Measurements from ENCODE around the gene RASGEF1B. TPM values are rescaled to one million over a fixed set of nuclear protein-coding genes. Genes with fewer than 3 reads are reported as not detected.

Gene RASGEF1B
- total RNA-seq, 4 donors from 2014 or later = 14.1 to 31.0 (median 26.2) TPM

- Histone ChIP-seq H3K36me3 (peaks cover 0 to 70% (median 14%) of the 10 kb centered on the region in 4 donors), H3K4me1 (peaks cover 0 to 16% (median 1%) of the 10 kb centered on the region in 4 donors), H3K27me3 (no peaks in the 10 kb centered on the region), H3K27ac (no peak overlapping the region), H3K4me3 (no peak overlapping the region), H3K9me3 (no peaks in the 10 kb centered on the region)
- in situ Hi-C loops (cut with MboI; ENCODE audit: low pct_ligation_motif_present in 1 of 4, low pct_unique_long_range_greater_than_20kb in 1 of 4, low sequenced_read_pairs in 3 of 4) = loop anchor here in 1 of 4 donors (25.0 kb wide), 1 partner anchor 96 kb away; no protein-coding TSS in a partner anchor
- WGBS, 2 donors (ENCODE audit: low coverage in 1 of 2) = 86 to 92% methylated on average over 2 to 4 of the region's 4 CpGs
- TF ChIP-seq CTCF (IDR thresholded peaks at IDR 0.05) (no peak), EP300 (IDR thresholded peaks at IDR 0.05; ENCODE audit: low read depth) (no peak), POLR2AphosphoS5 (IDR thresholded peaks at IDR 0.05) (no peak), POLR2A (IDR thresholded peaks at IDR 0.05) (no peak)
- DNase-seq = no peak
- intact Hi-C loops (cut with DNase I; ENCODE audit: low total_unique reads) = no loop called here
Measured at GRCh38 chr4:81440949-81441348, 30.8 kb downstream of the RASGEF1B start.

- no peak overlapping the region for H3K4me3 ChIP-seq
- WGBS, 2 donors (ENCODE audit: low coverage in 1 of 2) = 55 to 69% methylated on average over 2 of the region's 2 CpGs
- H3K27ac ChIP-seq = peak overlapping the region in 3 of 4 donors; percentile 0 to 44 (median 24)
- H3K36me3 ChIP-seq = peaks cover 0 to 67% (median 20%) of the 10 kb centered on the region in 4 donors
- peaks cover 0 to 16% (median 1%) of the 10 kb centered on the region in 4 donors for H3K4me1 ChIP-seq
- H3K27me3 ChIP-seq = no peaks in the 10 kb centered on the region
- DNase-seq = peak; percentile 42
- TF ChIP-seq POLR2A (IDR thresholded peaks at IDR 0.05) = no peak
- no peak for TF ChIP-seq CTCF (IDR thresholded peaks at IDR 0.05)
- in situ Hi-C loops (cut with MboI; ENCODE audit: low pct_ligation_motif_present in 1 of 4, low pct_unique_long_range_greater_than_20kb in 1 of 4, low sequenced_read_pairs in 3 of 4) (loop anchor here in 1 of 4 donors (25.0 kb wide), 1 partner anchor 100 kb away; no protein-coding TSS in a partner anchor), intact Hi-C loops (cut with DNase I; ENCODE audit: low total_unique reads) (no loop called here)
- H3K9me3 ChIP-seq = no peaks in the 10 kb centered on the region
Measured at GRCh38 chr4:81436941-81437574, 34.6 kb downstream of the RASGEF1B start.

DNA sequence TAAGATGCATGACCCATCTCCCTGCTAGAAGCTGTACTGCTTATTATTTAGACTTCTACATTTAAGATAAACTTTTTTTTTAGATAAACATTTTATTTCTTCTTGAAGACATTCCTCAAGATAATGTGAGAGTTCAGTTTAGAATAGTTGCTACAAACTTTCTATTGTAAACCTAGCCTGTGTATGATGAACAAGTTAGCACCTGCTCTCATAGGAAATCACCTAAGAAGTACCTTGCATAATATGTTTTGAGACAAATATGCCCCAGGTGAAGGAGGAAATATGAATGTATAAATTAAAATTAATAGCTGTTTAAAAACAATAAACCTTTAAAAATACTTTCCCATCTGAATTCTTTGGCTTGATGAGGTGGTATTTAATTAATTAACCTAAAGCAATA, 35.6 kb downstream of the RASGEF1B start:
- intact Hi-C loops (cut with DNase I; ENCODE audit: low total_unique reads) = no loop called here
- in situ Hi-C loops (cut with MboI; ENCODE audit: low pct_ligation_motif_present in 1 of 4, low pct_unique_long_range_greater_than_20kb in 1 of 4, low sequenced_read_pairs in 3 of 4) = loop anchor here in 1 of 4 donors (25.0 kb wide), 1 partner anchor 101 kb away; no protein-coding TSS in a partner anchor

DNA sequence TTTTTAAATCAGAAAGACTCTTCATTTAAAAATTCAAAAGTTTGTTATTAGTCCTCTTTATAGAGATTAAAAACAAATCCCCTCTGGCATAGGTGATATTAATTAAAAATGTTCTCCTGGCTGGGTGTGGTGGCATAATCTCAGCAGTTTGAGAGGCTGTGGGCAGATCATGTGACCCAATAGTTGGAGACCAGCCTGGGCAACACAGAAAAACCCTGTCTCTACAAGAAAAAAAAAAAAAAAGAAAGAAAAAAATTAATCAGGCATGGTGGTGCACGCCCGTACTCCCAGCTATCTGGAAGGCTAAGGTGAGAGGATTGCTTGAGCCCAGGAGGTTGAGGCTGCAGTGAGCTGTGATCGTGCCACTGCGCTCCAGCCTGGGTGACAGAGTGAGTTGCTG, 38.9 kb downstream of the RASGEF1B start:
- intact Hi-C loops (cut with DNase I; ENCODE audit: low total_unique reads) = no loop called here
- DNase-seq = no peak
- TF ChIP-seq POLR2AphosphoS5 (IDR thresholded peaks at IDR 0.05) (no peak), POLR2A (IDR thresholded peaks at IDR 0.05) (no peak), EP300 (IDR thresholded peaks at IDR 0.05; ENCODE audit: low read depth) (no peak), CTCF (IDR thresholded peaks at IDR 0.05) (no peak)

More for the DNA sequence above, 35.6 kb downstream of the RASGEF1B start:
- DNase-seq = no peak
- TF ChIP-seq EP300 (IDR thresholded peaks at IDR 0.05; ENCODE audit: low read depth) = no peak
- no peak for TF ChIP-seq CTCF (IDR thresholded peaks at IDR 0.05)
- no peak for TF ChIP-seq POLR2AphosphoS5 (IDR thresholded peaks at IDR 0.05)
- TF ChIP-seq POLR2A (IDR thresholded peaks at IDR 0.05) = no peak
- Histone ChIP-seq H3K27me3 (no peaks in the 10 kb centered on the region), H3K36me3 (peaks cover 0 to 68% (median 20%) of the 10 kb centered on the region in 4 donors), H3K9me3 (no peaks in the 10 kb centered on the region), H3K4me1 (peaks cover 0 to 16% (median 1%) of the 10 kb centered on the region in 4 donors), H3K4me3 (no peak overlapping the region), H3K27ac (peak overlapping the region in 1 of 4 donors; percentile 44)

More for the DNA sequence above, 38.9 kb downstream of the RASGEF1B start:
- Histone ChIP-seq H3K9me3 (no peaks in the 10 kb centered on the region), H3K27me3 (no peaks in the 10 kb centered on the region), H3K4me3 (no peak overlapping the region), H3K36me3 (peaks cover 0 to 55% (median 13%) of the 10 kb centered on the region in 4 donors), H3K4me1 (peaks cover 0 to 14% (median 1%) of the 10 kb centered on the region in 4 donors), H3K27ac (no peak overlapping the region)
- WGBS, 2 donors (ENCODE audit: low coverage in 1 of 2) = 96 to 97% methylated on average over 4 of the region's 4 CpGs
- in situ Hi-C loops (cut with MboI; ENCODE audit: low pct_ligation_motif_present in 1 of 4, low pct_unique_long_range_greater_than_20kb in 1 of 4, low sequenced_read_pairs in 3 of 4) = loop anchor here in 1 of 4 donors (25.0 kb wide), 1 partner anchor 104 kb away; no protein-coding TSS in a partner anchor

Data from transverse colon (tissue), 4 donors.